ENCODE results near the gene GOLT1B. TPM values are rescaled to one million over a fixed set of nuclear protein-coding genes. Genes with fewer than 3 reads are reported as not detected.

Gene GOLT1B
- total RNA-seq, 1 donor from 2014 or later = 90.3 TPM

DNA sequence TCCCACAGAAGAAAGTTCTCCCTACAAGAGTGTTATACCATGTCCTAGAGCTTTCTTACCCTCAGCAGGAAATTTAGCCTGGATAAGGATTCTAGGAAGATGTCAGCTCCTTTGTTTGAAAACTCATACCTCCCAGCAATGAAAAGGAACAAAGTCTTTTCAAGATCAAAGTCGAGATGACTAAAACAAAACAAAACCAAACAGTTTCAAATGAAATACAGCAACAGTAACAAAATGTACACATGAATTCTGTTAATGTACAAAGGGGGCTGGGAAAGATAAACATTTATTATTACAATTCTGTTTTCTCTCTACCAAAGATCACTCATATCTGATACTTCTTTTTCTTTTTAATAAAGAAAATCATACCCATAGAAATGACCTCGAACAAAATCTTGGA lies 61.3 kb downstream of the GOLT1B start:
- no peak for FAIRE-seq
- Histone ChIP-seq H3K4me2 (ENCODE audit: low read length) (no peak overlapping the region), H3K4me3 (ENCODE audit: insufficient read depth, low read depth, low read length) (no peak overlapping the region), H4K20me1 (ENCODE audit: insufficient read depth, low read length) (no peaks in the 10 kb centered on the region), H3K79me2 (ENCODE audit: insufficient read depth, low read length) (no peaks in the 10 kb centered on the region), H3K9me3 (ENCODE audit: insufficient read depth, low read depth, low read length) (no peaks in the 10 kb centered on the region), H3K9ac (ENCODE audit: low read length) (no peak overlapping the region), H3K27ac (ENCODE audit: low read depth, low read length) (no peak overlapping the region), H3K4me1 (ENCODE audit: insufficient read depth, low read length) (no peaks in the 10 kb centered on the region), H3K27me3 (ENCODE audit: insufficient read depth, low read length) (no peaks in the 10 kb centered on the region), H3K36me3 (ENCODE audit: insufficient read depth, low read length) (no peaks in the 10 kb centered on the region), H2AFZ (ENCODE audit: low read depth, low read length) (no peak overlapping the region)
- Mint-ChIP-seq H3K4me1 (ENCODE audit: low read depth, unreplicated experiment) (no peaks in the 10 kb centered on the region), H3K9me3 (ENCODE audit: unreplicated experiment) (no peaks in the 10 kb centered on the region), H3K27ac (ENCODE audit: unreplicated experiment) (no peak overlapping the region), H3K27me3 (ENCODE audit: low read depth, unreplicated experiment) (no peaks in the 10 kb centered on the region), H3K4me3 (ENCODE audit: unreplicated experiment) (no peak overlapping the region), H3K36me3 (ENCODE audit: low read depth, unreplicated experiment) (no peaks in the 10 kb centered on the region)
- TF ChIP-seq, protein P1, sequence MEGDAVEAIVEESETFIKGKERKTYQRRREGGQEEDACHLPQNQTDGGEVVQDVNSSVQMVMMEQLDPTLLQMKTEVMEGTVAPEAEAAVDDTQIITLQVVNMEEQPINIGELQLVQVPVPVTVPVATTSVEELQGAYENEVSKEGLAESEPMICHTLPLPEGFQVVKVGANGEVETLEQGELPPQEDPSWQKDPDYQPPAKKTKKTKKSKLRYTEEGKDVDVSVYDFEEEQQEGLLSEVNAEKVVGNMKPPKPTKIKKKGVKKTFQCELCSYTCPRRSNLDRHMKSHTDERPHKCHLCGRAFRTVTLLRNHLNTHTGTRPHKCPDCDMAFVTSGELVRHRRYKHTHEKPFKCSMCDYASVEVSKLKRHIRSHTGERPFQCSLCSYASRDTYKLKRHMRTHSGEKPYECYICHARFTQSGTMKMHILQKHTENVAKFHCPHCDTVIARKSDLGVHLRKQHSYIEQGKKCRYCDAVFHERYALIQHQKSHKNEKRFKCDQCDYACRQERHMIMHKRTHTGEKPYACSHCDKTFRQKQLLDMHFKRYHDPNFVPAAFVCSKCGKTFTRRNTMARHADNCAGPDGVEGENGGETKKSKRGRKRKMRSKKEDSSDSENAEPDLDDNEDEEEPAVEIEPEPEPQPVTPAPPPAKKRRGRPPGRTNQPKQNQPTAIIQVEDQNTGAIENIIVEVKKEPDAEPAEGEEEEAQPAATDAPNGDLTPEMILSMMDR (IDR thresholded peaks at IDR 0.05; ENCODE audit: insufficient read depth, low read depth, low read length) = no peak
- no peak for TF ChIP-seq EZH2 (IDR thresholded peaks at IDR 0.05; ENCODE audit: insufficient read depth, low read length)
- no peak for DNase-seq (ENCODE audit: low read depth)

DNA sequence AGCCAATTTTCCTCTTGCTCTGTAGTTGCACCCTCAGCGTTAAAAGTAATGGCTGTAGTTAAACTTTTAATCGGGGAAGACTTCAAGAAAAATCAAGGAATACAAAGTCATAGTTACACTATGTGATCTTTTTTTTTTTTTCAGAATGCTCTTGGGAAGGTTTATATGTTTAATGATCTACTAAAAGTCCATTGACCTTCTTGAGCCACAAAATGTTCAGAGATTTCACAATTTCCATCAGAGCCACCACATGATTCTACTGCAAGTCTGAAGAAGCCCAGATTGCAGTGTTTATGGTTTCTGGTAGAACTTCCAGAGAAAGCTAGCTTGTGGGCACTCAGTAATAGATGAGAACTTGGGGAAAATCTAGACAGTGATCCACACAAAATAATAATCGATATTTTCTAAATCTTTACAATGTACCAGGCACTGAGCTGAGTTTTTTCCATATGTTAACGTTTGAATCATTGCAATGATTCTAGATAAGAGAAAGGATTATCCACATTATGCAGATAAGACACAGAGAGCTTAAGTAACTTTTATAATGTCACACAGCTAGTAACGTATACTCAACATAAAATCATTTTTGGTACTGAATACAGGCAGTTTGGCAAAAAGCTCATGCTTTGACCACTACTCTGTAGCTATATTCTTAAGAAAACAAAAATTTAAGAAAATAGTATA lies 64.8 kb downstream of the GOLT1B start:
- no peaks in the 10 kb centered on the region for H3K9me3 Mint-ChIP-seq (ENCODE audit: unreplicated experiment)
- H3K4me3 Mint-ChIP-seq (ENCODE audit: unreplicated experiment) = no peak overlapping the region
- TF ChIP-seq EZH2 (IDR thresholded peaks at IDR 0.05; ENCODE audit: insufficient read depth, low read length) = no peak
- TF ChIP-seq, protein P1 (IDR thresholded peaks at IDR 0.05; ENCODE audit: insufficient read depth, low read depth, low read length) = no peak
- Histone ChIP-seq H3K27me3 (ENCODE audit: insufficient read depth, low read length) (no peaks in the 10 kb centered on the region), H3K27ac (ENCODE audit: low read depth, low read length) (no peak overlapping the region), H3K4me3 (ENCODE audit: insufficient read depth, low read depth, low read length) (no peak overlapping the region), H3K4me1 (ENCODE audit: insufficient read depth, low read length) (no peaks in the 10 kb centered on the region), H4K20me1 (ENCODE audit: insufficient read depth, low read length) (no peaks in the 10 kb centered on the region), H3K9me3 (ENCODE audit: insufficient read depth, low read depth, low read length) (no peaks in the 10 kb centered on the region), H3K4me2 (ENCODE audit: low read length) (no peak overlapping the region), H3K79me2 (ENCODE audit: insufficient read depth, low read length) (no peaks in the 10 kb centered on the region), H3K36me3 (ENCODE audit: insufficient read depth, low read length) (no peaks in the 10 kb centered on the region), H3K9ac (ENCODE audit: low read length) (no peak overlapping the region), H2AFZ (ENCODE audit: low read depth, low read length) (no peak overlapping the region)
- no peak overlapping the region for H3K27ac Mint-ChIP-seq (ENCODE audit: unreplicated experiment)
- no peak for FAIRE-seq
- H3K27me3 Mint-ChIP-seq (ENCODE audit: low read depth, unreplicated experiment) = no peaks in the 10 kb centered on the region
- no peaks in the 10 kb centered on the region for H3K4me1 Mint-ChIP-seq (ENCODE audit: low read depth, unreplicated experiment)
- H3K36me3 Mint-ChIP-seq (ENCODE audit: low read depth, unreplicated experiment) = no peaks in the 10 kb centered on the region
- DNase-seq (ENCODE audit: low read depth) = no peak

DNA sequence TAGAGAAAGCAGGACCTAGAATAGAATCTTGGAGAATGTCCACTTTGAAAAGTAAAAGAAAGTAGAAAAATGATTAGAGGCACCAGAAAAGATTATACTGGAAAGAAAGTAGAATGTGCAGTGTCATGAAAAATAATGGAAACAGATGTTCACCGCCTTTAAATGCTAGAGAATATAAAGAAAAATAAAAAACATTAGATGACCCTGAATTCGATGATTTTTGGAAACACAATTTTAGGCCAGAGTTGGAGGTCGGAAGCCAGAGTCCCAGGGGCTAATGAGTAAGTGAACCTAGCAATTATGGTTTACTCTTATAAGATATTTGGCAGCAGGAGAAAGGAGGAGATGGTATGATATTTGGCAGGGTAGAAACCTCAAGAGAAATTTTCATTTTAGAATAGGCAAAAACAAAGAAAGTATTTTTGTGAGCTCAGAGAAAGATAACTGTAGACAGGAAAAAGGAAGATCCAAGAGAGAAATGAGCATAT lies 65.4 kb downstream of the GOLT1B start:
- H3K27ac Mint-ChIP-seq (ENCODE audit: unreplicated experiment) = no peak overlapping the region

More for the DNA sequence above, 65.4 kb downstream of the GOLT1B start:
- Mint-ChIP-seq H3K9me3 (ENCODE audit: unreplicated experiment) (no peaks in the 10 kb centered on the region), H3K27me3 (ENCODE audit: low read depth, unreplicated experiment) (no peaks in the 10 kb centered on the region), H3K36me3 (ENCODE audit: low read depth, unreplicated experiment) (no peaks in the 10 kb centered on the region), H3K4me1 (ENCODE audit: low read depth, unreplicated experiment) (no peaks in the 10 kb centered on the region), H3K4me3 (ENCODE audit: unreplicated experiment) (no peak overlapping the region)
- Histone ChIP-seq H3K36me3 (ENCODE audit: insufficient read depth, low read length) (no peaks in the 10 kb centered on the region), H3K27ac (ENCODE audit: low read depth, low read length) (no peak overlapping the region), H4K20me1 (ENCODE audit: insufficient read depth, low read length) (no peaks in the 10 kb centered on the region), H3K9ac (ENCODE audit: low read length) (no peak overlapping the region), H3K4me1 (ENCODE audit: insufficient read depth, low read length) (no peaks in the 10 kb centered on the region), H3K27me3 (ENCODE audit: insufficient read depth, low read length) (no peaks in the 10 kb centered on the region), H3K9me3 (ENCODE audit: insufficient read depth, low read depth, low read length) (no peaks in the 10 kb centered on the region), H3K4me3 (ENCODE audit: insufficient read depth, low read depth, low read length) (no peak overlapping the region), H2AFZ (ENCODE audit: low read depth, low read length) (no peak overlapping the region), H3K4me2 (ENCODE audit: low read length) (no peak overlapping the region), H3K79me2 (ENCODE audit: insufficient read depth, low read length) (no peaks in the 10 kb centered on the region)
- TF ChIP-seq, protein P1 (IDR thresholded peaks at IDR 0.05; ENCODE audit: insufficient read depth, low read depth, low read length) = no peak
- no peak for TF ChIP-seq EZH2 (IDR thresholded peaks at IDR 0.05; ENCODE audit: insufficient read depth, low read length)
- DNase-seq (ENCODE audit: low read depth) = no peak
- no peak for FAIRE-seq

All from astrocyte (in vitro differentiated cells and primary cell).